Activated CD4-positive, alpha-beta T cell treated with anti-CD3 and anti-CD28 coated beads, Interleukin-2, amount 50 U/mL, for 24 hours (primary cell): Measurements from ENCODE around the gene ZMIZ1.
A peak's percentile ranks its signal among the peaks of the same experiment; 100 is the strongest.
"Not testable (repeated sequence)": the region's sequence is repeated elsewhere in the genome, so short reads cannot be mapped to it uniquely, and the experiment has no call there.

Experiments used
- DNase-seq, 2 donors: peaks; one replicate each; pipeline ENCODE4 v3.0.0-alpha.2; 2020; ENCODE audit warnings: low read depth in 1 of 2, low spot score in 1 of 2

ZMIZ1 gene

DNA sequence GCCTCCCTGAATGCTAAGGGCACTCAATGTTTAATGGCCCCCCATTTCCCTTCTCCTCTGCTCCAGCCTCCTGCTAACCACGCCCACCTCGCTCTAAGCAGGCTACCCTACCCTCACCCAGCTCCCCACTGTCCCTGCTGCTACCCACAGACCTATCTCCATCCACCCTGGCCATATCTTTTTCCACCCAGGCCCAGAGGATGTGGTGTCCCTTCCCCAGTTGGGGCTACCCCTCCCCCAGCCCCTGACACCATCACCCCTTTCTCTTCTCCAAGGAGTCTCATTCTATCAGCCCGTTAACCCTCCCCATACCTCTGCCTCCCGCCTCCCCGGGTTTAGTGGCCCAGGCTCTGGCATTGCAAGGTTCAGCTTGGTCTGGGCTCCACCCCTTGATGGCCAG is 249.6 kb downstream of the ZMIZ1 start:
- no peak for DNase-seq

- DNase-seq = no peak
Observed at GRCh38 chr10:79319115-79319771, 250.5 kb downstream of the ZMIZ1 start.

- DNase-seq = no peak
Observed at GRCh38 chr10:79320316-79320715, 251.6 kb downstream of the ZMIZ1 start.

- no peak for DNase-seq
Observed at GRCh38 chr10:79320820-79321493, 252.2 kb downstream of the ZMIZ1 start.

DNA sequence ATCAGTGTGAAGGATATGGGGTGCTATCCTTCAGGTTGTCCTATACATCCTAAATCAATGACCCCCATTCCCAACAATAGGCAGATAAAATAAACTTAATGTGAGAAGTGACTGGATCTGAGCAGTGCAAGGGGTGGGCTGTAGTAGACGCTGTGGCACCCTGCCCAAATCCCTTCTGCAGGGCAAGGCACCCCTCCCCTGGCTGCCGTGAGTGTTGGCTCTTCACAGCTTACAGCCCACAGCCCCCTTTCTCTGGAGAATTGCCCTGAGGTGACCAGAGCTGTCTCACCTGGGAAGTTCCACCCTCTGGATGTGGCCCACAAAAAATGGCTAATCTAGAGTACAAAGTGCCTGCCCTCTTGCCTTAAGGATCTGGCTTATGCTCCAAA is 252.7 kb downstream of the ZMIZ1 start:
- DNase-seq = no peak

- DNase-seq = no peak
Observed at GRCh38 chr10:79321951-79322350, 253.2 kb downstream of the ZMIZ1 start.

DNA sequence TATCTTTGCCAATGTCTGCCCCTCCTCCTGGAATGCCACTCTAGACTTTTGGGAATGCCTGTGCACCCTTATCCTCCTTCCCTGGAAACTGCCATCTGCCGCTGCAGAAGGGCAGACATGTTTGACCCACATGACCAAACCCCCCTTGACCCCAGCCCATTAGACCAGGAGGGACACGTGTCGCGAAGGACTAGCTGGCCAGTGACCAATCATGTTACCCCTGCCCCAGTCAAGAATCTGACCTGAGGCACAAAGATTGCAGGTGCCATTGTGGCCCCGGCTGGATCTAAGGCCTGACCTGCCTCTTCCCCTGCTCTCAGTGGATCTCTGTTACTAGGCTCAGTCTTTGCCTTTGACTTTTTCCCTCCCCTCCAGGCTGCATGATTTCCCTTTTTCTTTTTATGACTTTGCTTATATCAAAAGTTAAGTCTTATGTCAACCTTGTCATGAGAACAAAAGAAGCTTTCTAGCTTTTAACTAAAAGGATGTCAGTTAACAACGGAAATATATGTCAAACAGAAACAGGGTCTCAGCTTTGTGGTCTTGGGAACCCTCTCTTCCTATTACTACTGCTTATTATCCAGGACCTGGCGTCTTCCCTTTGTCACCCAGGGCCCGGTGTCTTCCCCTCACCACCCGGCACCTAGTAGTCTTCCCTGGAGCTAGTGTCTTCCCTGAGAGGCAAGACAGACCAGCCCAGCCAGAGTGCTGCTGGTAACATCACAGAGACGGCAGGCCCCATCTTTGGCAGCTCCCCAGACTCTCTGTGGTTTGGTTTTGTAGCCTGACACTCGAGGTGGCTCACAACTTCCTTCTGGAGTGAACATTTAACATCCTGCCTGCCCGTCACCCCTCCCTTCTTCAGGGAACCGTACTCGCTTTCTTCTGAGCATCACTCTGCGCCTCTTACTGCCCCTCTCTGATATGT is 254.1 kb downstream of the ZMIZ1 start:
- DNase-seq = peak; percentile 33 to 68

DNA sequence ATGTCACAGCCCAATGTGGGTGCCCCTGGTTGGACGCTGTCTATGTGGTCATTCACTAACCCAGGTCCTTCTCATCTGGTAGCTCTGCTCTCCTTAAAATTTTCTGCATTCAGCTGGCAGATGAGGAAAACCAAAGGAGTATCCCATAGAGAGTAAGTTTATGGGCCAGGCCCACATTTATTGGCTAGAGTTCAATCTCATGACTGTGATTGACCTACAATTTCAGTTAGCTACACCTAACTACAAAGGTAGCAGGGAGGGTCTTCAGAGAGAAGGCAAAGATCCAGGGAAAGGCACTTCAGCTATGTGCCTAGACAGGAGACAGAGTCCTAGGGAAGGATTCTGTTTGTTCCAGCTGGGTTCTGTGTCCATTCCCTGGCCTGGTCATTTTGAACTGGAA is 254.8 kb downstream of the ZMIZ1 start:
- no peak for DNase-seq

- no peak for DNase-seq
Observed at GRCh38 chr10:79324032-79324695, 255.4 kb downstream of the ZMIZ1 start.

GRCh38 chr10:79326361-79327089 is 257.8 kb downstream of the ZMIZ1 start:
- no peak for DNase-seq

GRCh38 chr10:79327090-79327457 is 258.3 kb downstream of the ZMIZ1 start:
- no peak for DNase-seq

DNA sequence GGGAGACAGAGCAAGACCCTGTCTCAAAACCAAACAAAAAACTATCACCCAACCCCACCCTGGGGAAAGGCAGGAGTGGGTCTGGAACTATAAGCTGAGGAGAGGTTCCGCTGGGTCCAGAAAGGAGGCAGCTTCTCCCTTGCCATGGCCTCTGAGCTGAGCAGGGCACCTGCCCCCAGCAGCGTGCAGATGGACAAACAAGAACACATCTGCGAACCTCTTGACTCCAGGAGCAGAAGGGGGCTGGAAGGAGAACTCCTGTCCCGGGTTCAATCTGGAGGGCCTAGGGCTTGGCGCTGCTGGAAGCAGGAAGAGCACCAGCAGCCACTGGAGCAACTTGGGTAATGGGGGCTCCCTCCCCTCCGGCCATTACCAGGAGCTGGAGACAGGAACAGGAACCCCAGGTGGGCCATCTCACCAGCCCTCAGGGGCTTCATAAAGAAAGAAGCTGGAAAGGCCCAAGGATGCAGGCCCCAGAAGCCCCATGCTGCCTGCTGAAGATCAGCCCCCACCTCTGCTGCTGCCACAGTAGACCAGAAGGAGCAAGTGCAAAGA is 259.5 kb downstream of the ZMIZ1 start:
- DNase-seq = no peak

- no peak for DNase-seq
Observed at GRCh38 chr10:79328737-79329504, 260.2 kb downstream of the ZMIZ1 start.

- DNase-seq = no peak
Observed at GRCh38 chr10:79329529-79329928, 260.8 kb downstream of the ZMIZ1 start.

DNA sequence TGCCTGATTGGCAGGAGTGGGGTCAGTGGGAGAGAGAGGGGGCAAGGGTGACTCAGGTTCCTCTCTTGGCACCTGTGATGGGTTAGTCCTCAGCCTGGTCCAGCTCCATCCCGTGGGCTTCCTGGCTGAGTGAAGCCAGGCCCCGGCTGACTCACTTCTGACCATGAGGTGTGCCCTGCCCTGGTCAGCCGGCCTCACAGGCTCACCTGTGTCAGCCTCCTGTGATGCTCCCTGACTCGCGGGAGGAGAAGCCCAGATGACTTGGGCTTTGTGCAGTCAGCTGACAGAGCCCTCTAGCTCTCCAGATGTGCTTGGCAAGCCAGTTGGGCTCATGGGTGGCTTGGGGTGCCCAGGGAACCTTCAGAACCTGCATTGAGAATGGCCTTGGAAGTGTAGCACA is 262.5 kb downstream of the ZMIZ1 start:
- no peak for DNase-seq

- DNase-seq = peak; percentile 55 to 86
Observed at GRCh38 chr10:79331709-79332108, 262.9 kb downstream of the ZMIZ1 start.

- not testable (repeated sequence) for DNase-seq
Observed at GRCh38 chr10:79332610-79333315, 264.0 kb downstream of the ZMIZ1 start.

DNA sequence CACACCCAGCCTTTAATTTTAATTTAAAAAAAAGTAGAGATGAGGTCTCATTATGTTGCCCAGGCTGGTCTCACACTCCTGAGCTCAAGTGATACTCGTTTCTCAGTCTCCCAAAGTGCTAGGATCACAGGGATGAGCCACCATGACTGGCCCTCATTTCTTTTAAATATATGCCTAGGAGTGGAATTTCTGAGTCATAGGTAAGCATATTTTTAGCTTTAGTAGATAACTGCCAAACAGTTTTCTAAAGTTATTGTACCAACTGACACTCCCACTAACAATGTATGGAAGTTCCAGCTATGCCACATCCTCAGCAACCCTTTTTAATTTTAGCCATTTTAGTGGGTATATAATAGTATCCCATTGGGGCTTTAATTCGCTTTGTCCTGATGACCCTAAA is 264.7 kb downstream of the ZMIZ1 start:
- no peak for DNase-seq

DNA sequence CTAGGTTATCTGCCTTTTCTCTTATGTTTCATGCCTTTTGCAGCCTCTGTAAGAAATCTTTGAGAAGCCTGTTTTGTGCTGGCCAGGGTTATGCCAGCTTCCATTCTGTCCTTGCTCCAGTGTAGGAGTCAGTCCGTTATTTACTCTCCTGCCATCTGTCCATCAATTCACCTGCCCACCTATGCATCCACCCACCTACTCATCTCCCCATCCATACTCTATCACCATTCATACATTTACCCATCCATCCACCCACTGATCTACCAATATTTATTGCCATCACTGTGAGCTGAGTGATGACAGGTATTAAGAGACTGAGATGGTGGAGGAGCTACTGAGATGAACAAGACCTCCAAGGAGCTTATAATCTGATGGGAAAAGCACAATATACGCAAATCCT is 265.8 kb downstream of the ZMIZ1 start:
- DNase-seq = no peak
